GM12874 (cell line): ENCODE data around the gene RAPGEF1.

ENCODE experiments used
- TF ChIP-seq, protein P1 (sequence below): IDR thresholded peaks from 2 replicates; pipeline ENCODE4 v1.5.1; 2011; ENCODE audit warnings: low read depth, mild to moderate bottlenecking, control low read depth, low read length, moderate library complexity; ENCODE audit not compliant: insufficient read depth

RAPGEF1 gene

DNA sequence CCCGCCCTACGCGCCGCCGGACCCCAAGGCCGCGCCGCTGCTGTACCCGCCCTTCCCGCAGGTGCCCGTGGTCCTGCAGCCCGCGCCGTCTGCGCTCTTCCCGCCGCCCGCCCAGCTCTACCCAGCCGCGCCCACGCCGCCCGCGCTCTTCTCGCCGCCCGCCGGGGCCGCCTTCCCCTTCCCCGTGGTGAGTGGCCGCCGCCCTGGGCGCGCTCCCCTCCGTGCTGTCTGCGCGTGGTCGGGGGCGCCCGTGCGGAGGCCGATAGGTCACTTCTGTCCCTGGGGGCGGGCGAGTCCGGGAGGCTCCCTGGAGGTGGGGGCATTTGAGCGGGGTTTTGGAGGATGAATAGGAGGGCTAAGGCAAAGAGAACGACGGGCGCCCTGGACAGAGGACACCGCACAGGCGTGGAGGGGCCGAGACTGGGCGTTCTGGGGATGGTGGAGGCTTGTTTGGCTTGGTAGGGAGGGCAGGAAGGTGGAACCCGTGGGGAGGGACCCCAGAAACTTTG is 185.0 kb downstream of the RAPGEF1 start:
- TF ChIP-seq, protein P1, sequence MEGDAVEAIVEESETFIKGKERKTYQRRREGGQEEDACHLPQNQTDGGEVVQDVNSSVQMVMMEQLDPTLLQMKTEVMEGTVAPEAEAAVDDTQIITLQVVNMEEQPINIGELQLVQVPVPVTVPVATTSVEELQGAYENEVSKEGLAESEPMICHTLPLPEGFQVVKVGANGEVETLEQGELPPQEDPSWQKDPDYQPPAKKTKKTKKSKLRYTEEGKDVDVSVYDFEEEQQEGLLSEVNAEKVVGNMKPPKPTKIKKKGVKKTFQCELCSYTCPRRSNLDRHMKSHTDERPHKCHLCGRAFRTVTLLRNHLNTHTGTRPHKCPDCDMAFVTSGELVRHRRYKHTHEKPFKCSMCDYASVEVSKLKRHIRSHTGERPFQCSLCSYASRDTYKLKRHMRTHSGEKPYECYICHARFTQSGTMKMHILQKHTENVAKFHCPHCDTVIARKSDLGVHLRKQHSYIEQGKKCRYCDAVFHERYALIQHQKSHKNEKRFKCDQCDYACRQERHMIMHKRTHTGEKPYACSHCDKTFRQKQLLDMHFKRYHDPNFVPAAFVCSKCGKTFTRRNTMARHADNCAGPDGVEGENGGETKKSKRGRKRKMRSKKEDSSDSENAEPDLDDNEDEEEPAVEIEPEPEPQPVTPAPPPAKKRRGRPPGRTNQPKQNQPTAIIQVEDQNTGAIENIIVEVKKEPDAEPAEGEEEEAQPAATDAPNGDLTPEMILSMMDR, result no peak

DNA sequence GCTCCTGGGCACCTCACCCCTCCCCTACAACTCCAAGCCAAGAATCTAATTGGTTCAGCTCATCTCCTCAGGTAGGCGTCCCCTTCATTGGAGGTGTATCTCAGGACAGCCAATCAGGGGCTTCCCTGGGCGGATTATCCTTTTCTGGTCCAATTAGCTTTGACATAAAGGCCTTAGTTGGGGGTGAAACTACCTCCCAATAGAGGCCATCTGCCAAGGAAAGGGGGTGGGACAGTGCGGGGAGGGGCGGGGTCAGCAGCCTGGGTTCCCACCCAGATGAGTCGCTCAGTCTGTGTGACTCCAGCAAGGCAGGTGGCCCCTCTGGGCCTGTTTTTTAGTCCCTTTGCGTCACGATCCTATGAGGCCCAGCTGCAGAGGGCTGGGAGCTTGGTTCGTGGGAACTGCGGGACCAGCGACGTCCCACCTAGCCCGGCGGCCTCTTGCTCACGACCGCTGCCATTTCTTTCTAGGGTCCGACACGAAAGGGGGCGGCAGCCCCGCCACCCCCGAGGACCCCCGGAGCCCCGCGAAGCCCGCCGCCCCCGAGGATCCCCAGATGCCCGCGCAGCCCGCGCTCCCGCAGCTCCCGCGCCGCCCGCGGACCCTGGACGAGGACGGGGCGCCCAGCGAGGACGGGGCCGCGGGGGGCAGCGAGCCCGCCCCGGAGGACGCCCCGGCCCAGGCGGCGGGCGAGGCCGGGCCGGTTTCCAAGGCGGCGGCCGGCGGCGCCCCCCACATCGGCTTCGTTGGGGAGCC is 185.6 kb downstream of the RAPGEF1 start:
- TF ChIP-seq, protein P1, result no peak

DNA sequence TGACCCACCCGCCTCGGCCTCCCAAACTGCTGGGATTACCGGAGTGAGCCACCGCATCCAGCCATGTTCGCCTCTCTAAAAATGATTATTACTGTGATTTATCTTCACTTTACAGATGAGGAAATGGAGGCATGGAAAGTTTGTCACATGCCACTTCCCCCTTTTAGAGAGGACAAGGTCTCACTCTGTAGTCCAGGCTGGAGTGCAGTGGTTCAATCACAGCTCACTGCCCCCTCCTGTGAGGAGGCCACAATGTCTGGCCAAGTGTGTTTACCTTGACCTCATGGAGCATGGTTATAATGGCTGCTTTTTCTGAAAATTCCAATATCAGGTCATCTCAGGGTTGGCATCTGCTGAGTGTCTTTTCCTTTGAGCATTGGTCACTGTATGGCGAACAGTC is 187.8 kb downstream of the RAPGEF1 start:
- TF ChIP-seq, protein P1, result no peak

DNA sequence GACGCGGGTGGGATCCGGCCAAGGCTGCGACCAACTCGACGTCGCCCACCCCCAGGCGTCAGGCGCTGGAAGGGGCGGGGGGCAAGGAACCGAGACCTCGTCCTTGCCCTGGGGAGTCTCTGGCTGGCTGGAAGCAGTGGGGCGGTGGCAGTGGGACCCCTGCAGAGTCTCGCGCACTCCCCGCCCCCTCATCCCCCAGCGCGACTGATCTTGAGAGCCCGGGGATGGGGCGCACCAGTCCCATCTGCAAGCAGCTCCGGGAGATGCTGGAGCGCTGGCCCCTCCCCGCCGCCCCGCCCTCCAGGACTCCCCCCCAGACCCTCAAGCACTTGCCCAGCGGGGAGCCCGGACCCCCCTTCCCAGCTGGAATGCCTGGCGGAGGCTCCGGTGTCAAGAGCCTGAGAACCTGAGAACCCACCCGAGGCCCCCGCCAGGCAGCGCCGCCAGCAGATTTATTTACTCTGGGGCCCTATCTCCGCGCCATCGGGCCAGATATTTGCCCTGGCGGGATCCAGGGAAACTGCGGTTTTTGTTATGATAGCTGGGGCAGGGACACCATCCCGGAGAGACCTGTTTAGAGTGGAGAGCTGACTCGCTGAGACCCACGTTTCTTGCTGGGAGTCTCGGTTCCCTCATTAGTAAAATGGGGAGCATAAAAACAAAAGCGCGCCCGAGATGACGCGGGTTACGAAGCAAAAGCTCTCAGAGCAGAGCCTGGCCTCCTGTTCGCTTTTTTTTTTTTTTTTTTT is 193.4 kb downstream of the RAPGEF1 start:
- TF ChIP-seq, protein P1, result no peak

DNA sequence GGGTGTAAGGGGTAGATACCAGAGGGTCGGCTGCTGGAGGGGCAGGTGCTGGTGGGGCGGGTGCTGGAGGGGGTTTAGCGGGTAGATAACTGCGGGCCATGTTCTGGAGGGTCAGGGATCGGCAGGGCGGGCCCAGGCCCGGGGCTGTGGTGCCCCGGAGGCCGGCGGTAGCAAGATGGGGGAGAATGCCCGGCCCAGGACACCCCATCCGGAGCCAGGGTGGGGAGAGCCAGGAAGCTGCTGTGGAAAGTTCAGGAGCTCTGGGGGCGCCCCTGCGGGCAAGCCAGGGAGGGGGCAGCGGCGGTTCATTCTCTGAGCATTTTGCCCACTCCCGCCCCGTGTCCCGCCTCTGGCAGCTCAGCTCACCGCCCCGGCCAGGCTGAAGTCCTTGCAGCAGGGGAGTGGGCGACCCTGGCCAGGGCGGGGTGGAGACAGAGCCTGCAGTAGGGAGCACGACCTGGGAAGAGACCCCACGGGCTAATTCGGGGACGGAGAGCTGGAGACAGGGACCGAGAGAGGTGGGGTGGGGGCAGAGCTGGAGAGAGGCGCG is 194.0 kb downstream of the RAPGEF1 start:
- TF ChIP-seq, protein P1, result no peak

DNA sequence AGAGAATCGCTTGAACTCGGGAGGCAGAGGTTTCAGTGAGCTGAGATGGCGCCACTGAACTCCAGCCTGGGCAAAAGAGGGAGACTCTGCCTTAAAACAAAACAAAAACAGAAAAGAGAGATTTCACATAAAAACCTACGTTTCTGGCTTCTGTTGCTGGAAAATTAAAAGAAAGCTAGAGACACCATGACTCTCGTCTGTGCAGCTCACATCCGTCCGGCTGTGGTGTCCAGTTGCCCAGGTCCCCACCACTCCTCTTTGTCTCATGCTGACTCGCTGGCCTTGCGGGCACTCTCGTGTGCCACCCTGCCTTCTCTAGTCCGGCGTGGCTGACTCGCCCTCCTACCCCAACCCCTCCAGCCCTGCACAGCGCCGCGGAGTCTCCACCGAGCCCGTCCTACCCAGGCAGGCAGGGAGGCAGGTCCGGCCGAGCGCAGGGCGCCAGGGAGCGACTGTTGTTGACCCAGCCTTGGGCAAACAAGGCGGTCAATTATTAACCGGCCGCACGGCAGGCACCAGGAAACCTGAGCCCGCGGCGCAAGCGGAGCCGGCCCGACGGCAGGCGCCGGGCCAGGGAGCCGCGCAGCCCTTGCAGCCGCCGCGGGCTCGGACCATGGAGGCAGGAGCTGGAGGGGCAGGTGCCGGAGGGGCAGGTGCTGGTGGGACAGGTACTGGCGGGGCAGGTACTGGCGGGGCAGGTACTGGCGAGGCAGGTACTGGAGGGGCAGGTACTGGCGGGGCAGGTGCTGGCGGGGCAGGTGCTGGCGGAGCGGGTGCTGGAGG is 194.7 kb downstream of the RAPGEF1 start, which contains the start of gene PRRT1B:
Gene PRRT1B, plus strand, starts transcription at position 521 of the 783 bp plus-strand sequence. Its CDS starts 93 bp downstream, at position 614.
- TF ChIP-seq, protein P1, result no peak
